ENCODE results near the gene ZNF100. TPM values are rescaled to one million over a fixed set of nuclear protein-coding genes. Genes with fewer than 3 reads are reported as not detected.

The ZNF100 gene
- total and polyA plus RNA-seq, 10 donors: 2.4 to 36.0 (median 19.8) TPM

GRCh38 chr19:21751384-21751783 is 16.0 kb downstream of the ZNF100 start:
- DNase-seq: no peak
- WGBS, 5 donors: 77 to 91% (median 88%) methylated on average over 3 of the region's 3 CpGs
- Histone ChIP-seq H3K36me3 (peaks cover 0 to 99% (median 53%) of the 10 kb centered on the region in 6 donors), H3K4me3 (no peak overlapping the region), H3K27me3 (replicated peaks in 1 of 7) (no peaks in the 10 kb centered on the region), H3K27ac (no peak overlapping the region), H3K4me1 (no peaks in the 10 kb centered on the region), H3K9me3 (peaks cover 0 to 78% (median 35%) of the 10 kb centered on the region in 8 donors)
- intact Hi-C loops (cut with DNase I; ENCODE audit: low total_unique reads): no loop called here
- TF ChIP-seq POLR2AphosphoS5 (IDR thresholded peaks at IDR 0.05) (no peak), POLR2A (IDR thresholded peaks at IDR 0.05) (no peak), CTCF (IDR thresholded peaks at IDR 0.05 in 8 of 11, conservative IDR thresholded peaks at IDR 0.05 in 3 of 11) (no peak)

- 95 to 99% (median 97%) methylated on average over 29 to 40 of the region's 40 CpGs for WGBS, 5 donors
- no peak overlapping the region for H3K27ac ChIP-seq
- intact Hi-C loops (cut with DNase I; ENCODE audit: low total_unique reads): no loop called here
- DNase-seq: no peak
- H3K27me3 ChIP-seq (replicated peaks in 1 of 7): no peaks in the 10 kb centered on the region
- peaks cover 0 to 99% (median 52%) of the 10 kb centered on the region in 6 donors for H3K36me3 ChIP-seq
- H3K9me3 ChIP-seq: peaks cover 0 to 76% (median 38%) of the 10 kb centered on the region in 8 donors
- no peak overlapping the region for H3K4me3 ChIP-seq
- H3K4me1 ChIP-seq: no peaks in the 10 kb centered on the region
- TF ChIP-seq POLR2A (IDR thresholded peaks at IDR 0.05): no peak
- no peak for TF ChIP-seq CTCF (IDR thresholded peaks at IDR 0.05 in 8 of 11, conservative IDR thresholded peaks at IDR 0.05 in 3 of 11)
- TF ChIP-seq POLR2AphosphoS5 (IDR thresholded peaks at IDR 0.05): no peak
These were observed 16.7 kb downstream of the ZNF100 start for GRCh38 chr19:21750586-21751128.

GRCh38 chr19:21749090-21749489 is 18.3 kb downstream of the ZNF100 start:
- TF ChIP-seq CTCF (IDR thresholded peaks at IDR 0.05 in 8 of 11, conservative IDR thresholded peaks at IDR 0.05 in 3 of 11) (no peak), POLR2AphosphoS5 (IDR thresholded peaks at IDR 0.05) (no peak), POLR2A (IDR thresholded peaks at IDR 0.05) (no peak)
- intact Hi-C loops (cut with DNase I; ENCODE audit: low total_unique reads): no loop called here
- 68 to 89% (median 69%) methylated on average over 4 of the region's 4 CpGs for WGBS, 5 donors
- DNase-seq: no peak
- Histone ChIP-seq H3K4me1 (no peaks in the 10 kb centered on the region), H3K27me3 (replicated peaks in 1 of 7) (no peaks in the 10 kb centered on the region), H3K4me3 (no peak overlapping the region), H3K9me3 (peaks cover 0 to 65% (median 29%) of the 10 kb centered on the region in 8 donors), H3K27ac (no peak overlapping the region), H3K36me3 (peaks cover 0 to 96% (median 55%) of the 10 kb centered on the region in 6 donors)

- no peaks in the 10 kb centered on the region for H3K4me1 ChIP-seq
- 69 to 86% (median 83%) methylated on average over 1 of the region's 1 CpG for WGBS, 5 donors
- no peak for TF ChIP-seq POLR2A (IDR thresholded peaks at IDR 0.05)
- TF ChIP-seq POLR2AphosphoS5 (IDR thresholded peaks at IDR 0.05): no peak
- TF ChIP-seq CTCF (IDR thresholded peaks at IDR 0.05 in 8 of 11, conservative IDR thresholded peaks at IDR 0.05 in 3 of 11): no peak
These were observed 19.3 kb downstream of the ZNF100 start for GRCh38 chr19:21748088-21748487.

More at GRCh38 chr19:21748088-21748487, 19.3 kb downstream of the ZNF100 start:
- peaks cover 0 to 65% (median 28%) of the 10 kb centered on the region in 8 donors for H3K9me3 ChIP-seq
- H3K27me3 ChIP-seq (replicated peaks in 1 of 7): no peaks in the 10 kb centered on the region
- DNase-seq: no peak
- intact Hi-C loops (cut with DNase I; ENCODE audit: low total_unique reads): no loop called here
- no peak overlapping the region for H3K27ac ChIP-seq
- H3K36me3 ChIP-seq: peaks cover 0 to 97% (median 57%) of the 10 kb centered on the region in 6 donors
- H3K4me3 ChIP-seq: no peak overlapping the region

All from spleen (tissue), 11 donors.